Measurements from ENCODE around the gene ARPC4. TPM values are rescaled to one million over a fixed set of nuclear protein-coding genes. Genes with fewer than 3 reads are reported as not detected.
"Not testable (repeated sequence)": the region's sequence is repeated elsewhere in the genome, so short reads cannot be mapped to it uniquely, and the experiment has no call there.

ARPC4 gene
- total RNA-seq, 1 donor: 184 TPM

GRCh38 chr3:9815986-9816385 is 23.1 kb downstream of the ARPC4 start:
- no peak for DNase-seq (ENCODE audit: low read depth in 2 of 3, low spot score in 2 of 3)

DNA sequence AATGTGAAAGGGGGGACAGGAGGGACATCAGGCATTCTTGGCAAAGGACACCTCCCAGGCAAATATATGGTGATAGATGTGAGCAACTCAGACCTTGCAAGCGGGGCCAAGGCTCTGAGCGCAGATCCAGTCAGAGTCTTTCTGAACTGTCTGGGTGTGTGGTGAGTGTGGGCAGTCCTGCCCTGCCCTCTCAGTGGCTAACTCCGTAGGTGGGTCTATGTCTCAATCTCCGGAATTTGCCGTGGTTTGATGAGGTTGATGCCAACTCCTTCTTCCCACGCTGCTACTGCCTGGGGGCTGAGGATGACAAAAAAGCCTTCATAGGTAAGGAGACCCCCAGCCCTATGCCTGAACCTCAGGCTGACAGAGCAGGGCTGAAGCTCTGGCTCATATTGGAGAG is 24.6 kb downstream of the ARPC4 start:
- DNase-seq (ENCODE audit: low read depth in 2 of 3, low spot score in 2 of 3): no peak

DNA sequence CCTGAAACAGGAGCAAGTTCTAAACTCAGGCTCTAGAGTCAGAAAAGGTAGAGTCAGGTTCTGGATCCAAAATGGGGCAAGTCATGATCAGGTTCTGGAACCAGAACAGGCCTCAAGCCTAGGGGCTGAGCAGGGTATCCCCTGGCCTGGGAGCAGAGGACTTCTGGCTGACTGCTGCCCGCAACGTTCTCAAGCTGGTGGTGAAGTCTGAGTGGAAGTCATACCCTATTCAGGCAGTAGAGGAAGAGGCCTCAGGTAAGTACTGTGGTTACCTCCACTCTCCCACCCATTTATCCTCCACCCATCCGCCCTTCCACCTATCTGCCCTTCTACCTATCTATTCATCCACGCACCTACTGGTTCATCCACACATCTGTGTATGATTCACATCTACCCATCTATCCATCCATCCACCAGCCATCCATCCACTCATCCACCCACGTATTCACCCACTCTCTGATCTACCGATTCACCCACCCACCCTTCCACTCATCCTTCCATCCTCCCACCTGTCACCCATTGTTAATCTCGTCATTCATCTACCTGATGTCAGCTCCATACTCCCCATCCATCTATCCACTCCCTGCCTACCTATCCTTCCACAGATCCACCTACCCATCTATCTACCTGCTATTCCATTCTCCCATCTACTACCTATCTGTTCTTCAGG is 25.9 kb downstream of the ARPC4 start:
- DNase-seq (ENCODE audit: low read depth in 2 of 3, low spot score in 2 of 3): no peak

- no peak for DNase-seq (ENCODE audit: low read depth in 2 of 3, low spot score in 2 of 3)
These were observed 27.7 kb downstream of the ARPC4 start for GRCh38 chr3:9820543-9820942.

- DNase-seq (ENCODE audit: low read depth in 2 of 3, low spot score in 2 of 3): peak in 2 of 3 donors; percentile 14 to 27
These were observed 28.1 kb downstream of the ARPC4 start for GRCh38 chr3:9820946-9821345.

DNA sequence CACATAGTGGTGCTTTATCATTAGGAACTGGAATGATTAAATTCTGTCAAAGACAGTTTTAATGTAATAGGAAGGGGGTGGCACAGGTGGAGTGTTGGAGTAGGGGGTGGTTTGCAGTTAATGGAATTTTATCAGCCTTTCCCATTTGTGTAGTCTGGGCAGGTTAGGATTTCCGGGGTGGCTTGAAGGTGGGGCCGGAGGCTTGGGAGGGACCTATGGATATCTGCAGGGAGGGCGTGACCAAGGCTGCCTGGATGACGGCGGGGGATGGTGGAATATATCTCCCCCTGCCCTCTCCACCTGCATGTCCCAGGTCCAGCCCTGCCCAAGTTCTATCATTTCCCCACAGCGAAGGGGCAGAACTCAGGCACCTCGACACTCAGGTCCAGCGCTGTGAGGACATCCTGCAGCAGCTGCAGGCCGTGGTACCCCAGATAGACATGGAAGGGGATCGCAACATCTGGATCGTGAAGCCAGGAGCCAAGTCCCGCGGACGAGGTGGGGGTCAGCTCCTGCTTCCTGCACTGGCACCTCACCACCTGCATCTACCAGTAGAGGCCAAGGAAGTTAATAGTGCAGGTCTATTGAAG is 32.7 kb downstream of the ARPC4 start:
- no peak for DNase-seq (ENCODE audit: low read depth in 2 of 3, low spot score in 2 of 3)

GRCh38 chr3:9826815-9827573 is 34.1 kb downstream of the ARPC4 start:
- peak in 2 of 3 donors; percentile 9 to 35 for DNase-seq (ENCODE audit: low read depth in 2 of 3, low spot score in 2 of 3)

DNA sequence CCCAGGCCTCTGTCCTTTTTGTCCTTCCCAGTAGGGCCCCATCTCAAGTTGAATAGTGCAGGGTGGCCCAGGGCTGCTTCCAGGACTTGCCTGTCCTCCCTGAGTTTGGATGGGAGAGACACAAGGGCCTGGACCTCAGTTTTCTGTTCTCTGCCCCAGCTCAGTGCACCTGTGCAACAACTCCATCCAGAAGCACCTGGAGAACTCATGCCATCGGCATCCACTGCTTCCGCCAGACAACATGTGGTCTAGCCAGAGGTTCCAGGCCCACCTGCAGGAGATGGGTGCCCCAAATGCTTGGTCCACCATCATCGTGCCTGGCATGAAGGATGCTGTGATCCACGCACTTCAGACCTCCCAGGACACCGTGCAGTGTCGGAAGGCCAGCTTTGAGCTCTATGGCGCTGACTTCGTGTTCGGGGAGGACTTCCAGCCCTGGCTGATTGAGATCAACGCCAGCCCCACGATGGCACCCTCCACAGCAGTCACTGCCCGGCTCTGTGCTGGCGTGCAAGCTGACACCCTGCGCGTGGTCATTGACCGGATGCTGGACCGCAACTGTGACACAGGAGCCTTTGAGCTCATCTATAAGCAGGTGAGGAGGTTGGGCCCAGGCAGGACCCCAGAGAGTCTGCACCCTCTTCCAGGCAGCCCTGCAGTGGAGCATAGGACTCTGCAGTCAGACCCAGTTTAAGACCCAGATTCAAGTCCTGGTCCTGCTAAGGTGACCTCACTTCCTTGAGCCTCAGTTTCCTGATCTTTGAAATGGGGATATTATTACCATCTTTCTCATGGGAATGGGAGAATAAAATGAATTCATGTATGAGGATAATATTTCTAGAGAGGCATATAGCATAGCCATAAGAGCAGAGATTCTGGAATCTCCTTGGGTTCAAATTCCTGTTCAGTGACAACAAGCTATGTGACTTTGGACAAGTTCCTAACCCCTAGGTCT is 36.2 kb downstream of the ARPC4 start:
- no peak for DNase-seq (ENCODE audit: low read depth in 2 of 3, low spot score in 2 of 3)

DNA sequence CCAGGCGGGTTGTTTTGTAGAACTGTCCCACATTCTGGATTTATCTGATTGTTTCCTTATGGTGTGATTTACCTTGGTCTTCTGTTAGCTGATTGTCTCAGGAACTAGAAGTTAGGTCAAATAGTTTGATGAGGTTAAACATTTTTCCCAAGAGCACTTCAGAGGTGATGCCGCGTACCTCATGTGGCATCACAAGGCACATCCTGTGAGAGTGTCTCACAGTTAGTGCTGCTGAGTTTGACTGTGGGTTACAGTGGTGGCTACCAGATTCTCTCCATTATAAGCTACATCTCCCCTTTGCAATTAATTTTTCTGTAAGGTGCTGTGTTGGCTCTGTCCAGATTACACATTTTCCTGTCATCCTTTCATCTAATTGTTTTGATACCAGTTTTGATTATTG is 38.4 kb downstream of the ARPC4 start:
- no peak for DNase-seq (ENCODE audit: low read depth in 2 of 3, low spot score in 2 of 3)

DNA sequence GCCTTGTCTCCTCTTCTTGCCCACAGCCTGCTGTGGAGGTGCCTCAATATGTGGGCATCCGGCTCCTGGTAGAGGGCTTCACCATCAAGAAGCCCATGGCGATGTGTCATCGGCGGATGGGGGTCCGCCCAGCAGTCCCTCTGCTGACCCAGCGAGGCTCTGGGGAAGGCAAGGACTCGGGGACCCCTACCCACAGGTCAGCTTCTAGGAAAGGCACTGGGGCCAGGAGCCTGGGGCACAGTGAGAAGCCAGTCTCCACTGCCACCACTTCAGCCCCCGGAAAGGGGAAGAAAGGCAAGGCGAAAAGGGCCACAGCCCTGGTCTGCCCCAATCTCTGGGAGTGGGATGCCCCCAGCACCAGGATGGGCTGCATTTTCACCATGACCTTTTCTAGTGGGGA is 40.2 kb downstream of the ARPC4 start:
- no peak for DNase-seq (ENCODE audit: low read depth in 2 of 3, low spot score in 2 of 3)

GRCh38 chr3:9834520-9835380 is 41.9 kb downstream of the ARPC4 start:
- DNase-seq (ENCODE audit: low read depth in 2 of 3, low spot score in 2 of 3): no peak

- peak in 2 of 3 donors; percentile 30 to 50 for DNase-seq (ENCODE audit: low read depth in 2 of 3, low spot score in 2 of 3)
These were observed 45.1 kb downstream of the ARPC4 start for GRCh38 chr3:9837701-9838582.

- no peak for DNase-seq (ENCODE audit: low read depth in 2 of 3, low spot score in 2 of 3)
These were observed 46.0 kb downstream of the ARPC4 start for GRCh38 chr3:9838856-9839255.

DNA sequence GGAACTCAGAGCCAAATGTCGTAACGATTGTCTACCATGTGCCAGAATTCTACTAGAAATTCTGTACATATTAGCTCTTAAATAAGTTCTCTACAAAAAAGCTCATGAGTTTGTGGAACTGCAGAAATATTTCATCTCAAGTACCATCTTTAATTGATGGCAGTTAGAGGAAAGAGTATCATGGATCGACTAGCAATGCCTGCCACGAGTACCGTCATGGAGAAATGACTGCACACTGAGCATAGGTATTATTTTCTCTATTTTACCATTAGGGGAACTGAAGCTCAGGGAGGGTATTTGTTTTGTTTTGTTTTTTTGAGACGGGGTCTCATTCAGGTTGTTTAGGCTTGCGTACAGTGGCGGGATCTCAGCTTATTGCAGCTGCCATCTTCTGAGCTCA is 48.1 kb downstream of the ARPC4 start:
- no peak for DNase-seq (ENCODE audit: low read depth in 2 of 3, low spot score in 2 of 3)

- peak; percentile 93 to 95 (median 95) for DNase-seq (ENCODE audit: low read depth in 2 of 3, low spot score in 2 of 3)
These were observed 51.0 kb downstream of the ARPC4 start, which contains the start of gene RPUSD3 for GRCh38 chr3:9843715-9844438. RPUSD3 (minus strand) TSS chr3:9844008; CDS start chr3:9843990, 18 bp downstream.

GRCh38 chr3:9846231-9846630 is 53.3 kb downstream of the ARPC4 start:
- no peak for DNase-seq (ENCODE audit: low read depth in 2 of 3, low spot score in 2 of 3)

DNA sequence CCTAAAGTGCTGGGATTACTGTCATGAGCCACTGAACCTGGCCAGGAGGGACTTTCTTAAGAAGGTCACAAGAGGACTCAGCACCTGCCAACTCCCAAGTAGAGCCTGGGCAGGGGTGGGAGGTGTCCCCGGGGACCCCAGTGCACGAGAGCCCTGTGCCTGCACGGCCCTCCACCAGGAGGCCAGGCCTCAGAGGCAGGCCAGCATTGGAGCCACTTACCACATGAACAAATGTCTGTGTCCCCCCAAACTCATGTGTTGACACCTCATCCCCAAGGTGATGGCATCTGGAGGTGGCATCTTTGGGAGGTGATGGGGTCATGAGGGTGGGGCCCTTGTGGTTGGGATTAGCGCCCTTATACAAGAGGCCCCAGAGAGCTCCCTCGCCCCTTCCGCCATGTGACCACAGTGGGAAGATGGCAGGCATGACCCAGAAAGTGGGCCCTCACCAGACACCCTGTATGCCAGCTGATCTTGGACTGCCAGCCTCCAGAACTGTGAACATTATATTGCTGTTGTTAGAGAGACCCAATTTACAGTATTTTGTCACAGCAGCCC is 54.1 kb downstream of the ARPC4 start:
- no peak for DNase-seq (ENCODE audit: low read depth in 2 of 3, low spot score in 2 of 3)

- DNase-seq (ENCODE audit: low read depth in 2 of 3, low spot score in 2 of 3): not testable (repeated sequence)
These were observed 55.0 kb downstream of the ARPC4 start for GRCh38 chr3:9847870-9848269.
